Endodermal cell (in vitro differentiated cells): Measurements from ENCODE around the gene GRID1. TPM values are rescaled to one million over a fixed set of nuclear protein-coding genes. Genes with fewer than 3 reads are reported as not detected.

Experiments
- DNase-seq: peaks from one replicate; pipeline ENCODE4 v3.0.0-alpha.2; 2017
- H3K27ac ChIP-seq: 2 replicates; pipeline ENCODE4 v1.5.1; 2013; ENCODE audit warnings: mild to moderate bottlenecking, low read depth, low read length, moderate library complexity
- H3K27me3 ChIP-seq: 2 replicates; pipeline ENCODE4 v1.6.1; 2013; ENCODE audit warnings: mild to moderate bottlenecking, low read length, moderate library complexity; ENCODE audit not compliant: insufficient read depth, control insufficient read depth, poor library complexity, severe bottlenecking
- H3K36me3 ChIP-seq: 2 replicates; pipeline ENCODE4 v1.7.0; 2013; ENCODE audit warnings: mild to moderate bottlenecking, low read length, moderate library complexity; ENCODE audit not compliant: control insufficient read depth, insufficient read depth
- H3K4me1 ChIP-seq: one replicate; pipeline ENCODE4 v1.7.0; 2013; ENCODE audit warnings: low read length; ENCODE audit not compliant: control insufficient read depth, insufficient read depth
- H3K4me3 ChIP-seq: 2 replicates; pipeline ENCODE4 v1.5.1; 2013; ENCODE audit warnings: mild to moderate bottlenecking, low read length, moderate library complexity
- H3K9ac ChIP-seq: 2 replicates; pipeline ENCODE4 v1.6.1; 2013; ENCODE audit warnings: mild to moderate bottlenecking, low read length, moderate library complexity; ENCODE audit not compliant: poor library complexity, severe bottlenecking; ENCODE audit errors: extremely low read depth
- H3K9me3 ChIP-seq: 2 replicates; pipeline ENCODE4 v1.6.1; 2013; ENCODE audit warnings: mild to moderate bottlenecking, low read length, moderate library complexity; ENCODE audit not compliant: control insufficient read depth
- H3K27ac Mint-ChIP-seq: 2 replicates; pipeline ENCODE4 v1.8.0; 2020; ENCODE audit warnings: mixed read lengths
- H3K27me3 Mint-ChIP-seq: 2 replicates; pipeline ENCODE4 v1.8.0; 2021; ENCODE audit warnings: mild to moderate bottlenecking, mixed read lengths; ENCODE audit not compliant: insufficient read depth
- H3K36me3 Mint-ChIP-seq: 2 replicates; pipeline ENCODE4 v1.8.0; 2020; ENCODE audit warnings: low read depth, mixed read lengths
- H3K4me1 Mint-ChIP-seq: 2 replicates; pipeline ENCODE4 v1.8.0; 2020; ENCODE audit warnings: mixed read lengths
- H3K4me3 Mint-ChIP-seq: 2 replicates; pipeline ENCODE4 v1.8.0; 2020; ENCODE audit warnings: mild to moderate bottlenecking, moderate library complexity, mixed read lengths
- H3K9me3 Mint-ChIP-seq: 2 replicates; pipeline ENCODE4 v1.8.0; 2020; ENCODE audit warnings: mild to moderate bottlenecking, mixed read lengths
- CTCF ChIP-seq: fragments of 200-600 bp; sonication (generic); conservative IDR thresholded peaks from 2 replicates; pipeline ENCODE4 v1.5.0; 2021; ENCODE audit warnings: antibody characterized with exemption, mild to moderate bottlenecking
- WGBS, 2 experiments: methylation state at CpG; one replicate each; pipeline versions ENCODE4 v1.1.5 to v1.1.7; 2013; ENCODE audit warnings: missing lambda C conversion rate in 2 of 2, mixed read lengths in 1 of 2; ENCODE audit not compliant: insufficient coverage in 1 of 2, insufficient read length in 1 of 2; 5-methylcytosine and 5-hydroxymethylcytosine counted together
- total RNA-seq, 2 donors: library from RNA; stranded (reverse); fragmentation: NEBNext Ultra II Directional in 1 of 2; extraction: Animal tissue kit (Norgen Biotek cat#: 25700) in 1 of 2; gene quantifications; 2 replicates in 1 of 2; 3 replicates in 1 of 2; pipeline ENCODE4 v1.2.1, GENCODE V29; 2021

Gene GRID1
- total RNA-seq, 2 donors from 2014 or later = 0.13 to 0.53 TPM

- Histone ChIP-seq H3K9ac (no peak overlapping the region), H3K4me3 (no peak overlapping the region), H3K36me3 (no peaks in the 10 kb centered on the region), H3K4me1 (no peaks in the 10 kb centered on the region), H3K27ac (no peak overlapping the region), H3K9me3 (no peaks in the 10 kb centered on the region), H3K27me3 (no peaks in the 10 kb centered on the region)
- no peak overlapping the region for H3K4me3 Mint-ChIP-seq
- H3K36me3 Mint-ChIP-seq = no peaks in the 10 kb centered on the region
- H3K4me1 Mint-ChIP-seq = peaks cover 22% of the 10 kb centered on the region
- WGBS, 2 experiments = 82 to 100% methylated on average over 2 to 8 of the region's 8 CpGs
- H3K27me3 Mint-ChIP-seq = peaks cover 2% of the 10 kb centered on the region
- TF ChIP-seq CTCF = peak; percentile 51
- H3K27ac Mint-ChIP-seq = no peak overlapping the region
- H3K9me3 Mint-ChIP-seq = no peaks in the 10 kb centered on the region
- peak; percentile 54 for DNase-seq
Observed at GRCh38 chr10:86103391-86104101, 263.0 kb downstream of the GRID1 start.

GRCh38 chr10:86102451-86102850, 264.1 kb downstream of the GRID1 start:
- Mint-ChIP-seq H3K27me3 (peaks cover 2% of the 10 kb centered on the region), H3K4me1 (peaks cover 20% of the 10 kb centered on the region), H3K27ac (no peak overlapping the region), H3K4me3 (no peak overlapping the region), H3K9me3 (no peaks in the 10 kb centered on the region), H3K36me3 (no peaks in the 10 kb centered on the region)
- 85 to 100% methylated on average over 2 to 5 of the region's 5 CpGs for WGBS, 2 experiments
- no peaks in the 10 kb centered on the region for H3K27me3 ChIP-seq
- H3K9ac ChIP-seq = no peak overlapping the region
- no peak overlapping the region for H3K27ac ChIP-seq
- no peak overlapping the region for H3K4me3 ChIP-seq
- peak; percentile 14 for DNase-seq
- H3K9me3 ChIP-seq = no peaks in the 10 kb centered on the region
- no peaks in the 10 kb centered on the region for H3K36me3 ChIP-seq
- no peak for TF ChIP-seq CTCF
- H3K4me1 ChIP-seq = no peaks in the 10 kb centered on the region

GRCh38 chr10:86102031-86102430, 264.6 kb downstream of the GRID1 start:
- Mint-ChIP-seq H3K27ac (no peak overlapping the region), H3K4me3 (no peak overlapping the region), H3K4me1 (peaks cover 20% of the 10 kb centered on the region), H3K27me3 (peaks cover 3% of the 10 kb centered on the region), H3K9me3 (no peaks in the 10 kb centered on the region), H3K36me3 (no peaks in the 10 kb centered on the region)
- 83 to 90% methylated on average over 2 of the region's 2 CpGs for WGBS, 2 experiments
- no peaks in the 10 kb centered on the region for H3K4me1 ChIP-seq
- no peaks in the 10 kb centered on the region for H3K27me3 ChIP-seq
- no peak overlapping the region for H3K9ac ChIP-seq
- H3K36me3 ChIP-seq = no peaks in the 10 kb centered on the region
- H3K4me3 ChIP-seq = no peak overlapping the region
- no peaks in the 10 kb centered on the region for H3K9me3 ChIP-seq
- no peak overlapping the region for H3K27ac ChIP-seq
- TF ChIP-seq CTCF = no peak
- no peak for DNase-seq
